ENCODE measurements around the gene RNF157.

RNF157 gene

GRCh38 chr17:76275382-76276068, 35.2 kb upstream of the RNF157 start:
- Histone ChIP-seq H3K27me3 (ENCODE audit: insufficient read depth, low read length) (no peaks in the 10 kb centered on the region), H2AFZ (ENCODE audit: low read length, unreplicated experiment) (no peak overlapping the region), H3K36me3 (ENCODE audit: insufficient read depth, low read length) (no peaks in the 10 kb centered on the region), H3K4me1 (ENCODE audit: control insufficient read depth, insufficient read depth, low read length, unreplicated experiment) (no peaks in the 10 kb centered on the region), H3K27ac (ENCODE audit: low read depth, low read length) (no peak overlapping the region), H3K4me3 (ENCODE audit: low read depth, low read length) (no peak overlapping the region), H3K79me2 (ENCODE audit: control insufficient read depth, insufficient read depth, low read length, unreplicated experiment) (no peaks in the 10 kb centered on the region)

GRCh38 chr17:76274112-76274956, 34.0 kb upstream of the RNF157 start:
- H3K27ac ChIP-seq (ENCODE audit: low read depth, low read length) = no peak overlapping the region
- no peak overlapping the region for H3K4me3 ChIP-seq (ENCODE audit: low read depth, low read length)
- no peaks in the 10 kb centered on the region for H3K27me3 ChIP-seq (ENCODE audit: insufficient read depth, low read length)
- peaks cover 4% of the 10 kb centered on the region for H3K79me2 ChIP-seq (ENCODE audit: control insufficient read depth, insufficient read depth, low read length, unreplicated experiment)
- no peak overlapping the region for H2AFZ ChIP-seq (ENCODE audit: low read length, unreplicated experiment)
- H3K36me3 ChIP-seq (ENCODE audit: insufficient read depth, low read length) = no peaks in the 10 kb centered on the region
- no peaks in the 10 kb centered on the region for H3K4me1 ChIP-seq (ENCODE audit: control insufficient read depth, insufficient read depth, low read length, unreplicated experiment)

- Histone ChIP-seq H3K4me3 (ENCODE audit: low read depth, low read length) (no peak overlapping the region), H3K4me1 (ENCODE audit: control insufficient read depth, insufficient read depth, low read length, unreplicated experiment) (peaks cover 6% of the 10 kb centered on the region), H2AFZ (ENCODE audit: low read length, unreplicated experiment) (no peak overlapping the region), H3K27ac (ENCODE audit: low read depth, low read length) (no peak overlapping the region), H3K36me3 (ENCODE audit: insufficient read depth, low read length) (no peaks in the 10 kb centered on the region), H3K27me3 (ENCODE audit: insufficient read depth, low read length) (no peaks in the 10 kb centered on the region), H3K79me2 (ENCODE audit: control insufficient read depth, insufficient read depth, low read length, unreplicated experiment) (peaks cover 10% of the 10 kb centered on the region)
Observed at GRCh38 chr17:76273445-76274111, 33.3 kb upstream of the RNF157 start.

- no peak overlapping the region for H3K4me3 ChIP-seq (ENCODE audit: low read depth, low read length)
- H3K79me2 ChIP-seq (ENCODE audit: control insufficient read depth, insufficient read depth, low read length, unreplicated experiment) = peaks cover 18% of the 10 kb centered on the region
- peaks cover 14% of the 10 kb centered on the region for H3K4me1 ChIP-seq (ENCODE audit: control insufficient read depth, insufficient read depth, low read length, unreplicated experiment)
- no peaks in the 10 kb centered on the region for H3K27me3 ChIP-seq (ENCODE audit: insufficient read depth, low read length)
- no peaks in the 10 kb centered on the region for H3K36me3 ChIP-seq (ENCODE audit: insufficient read depth, low read length)
- H3K27ac ChIP-seq (ENCODE audit: low read depth, low read length) = no peak overlapping the region
- no peak overlapping the region for H2AFZ ChIP-seq (ENCODE audit: low read length, unreplicated experiment)
Observed at GRCh38 chr17:76272541-76273444, 32.5 kb upstream of the RNF157 start.

- Histone ChIP-seq H2AFZ (ENCODE audit: low read length, unreplicated experiment) (no peak overlapping the region), H3K27ac (ENCODE audit: low read depth, low read length) (no peak overlapping the region), H3K27me3 (ENCODE audit: insufficient read depth, low read length) (no peaks in the 10 kb centered on the region), H3K36me3 (ENCODE audit: insufficient read depth, low read length) (no peaks in the 10 kb centered on the region), H3K4me3 (ENCODE audit: low read depth, low read length) (no peak overlapping the region), H3K4me1 (ENCODE audit: control insufficient read depth, insufficient read depth, low read length, unreplicated experiment) (peaks cover 20% of the 10 kb centered on the region), H3K79me2 (ENCODE audit: control insufficient read depth, insufficient read depth, low read length, unreplicated experiment) (peaks cover 26% of the 10 kb centered on the region)
Observed at GRCh38 chr17:76271669-76272540, 31.6 kb upstream of the RNF157 start.

GRCh38 chr17:76270770-76271668, 30.7 kb upstream of the RNF157 start:
- Histone ChIP-seq H3K79me2 (ENCODE audit: control insufficient read depth, insufficient read depth, low read length, unreplicated experiment) (peaks cover 35% of the 10 kb centered on the region), H3K4me3 (ENCODE audit: low read depth, low read length) (no peak overlapping the region), H3K27ac (ENCODE audit: low read depth, low read length) (no peak overlapping the region), H3K27me3 (ENCODE audit: insufficient read depth, low read length) (no peaks in the 10 kb centered on the region), H2AFZ (ENCODE audit: low read length, unreplicated experiment) (no peak overlapping the region), H3K4me1 (ENCODE audit: control insufficient read depth, insufficient read depth, low read length, unreplicated experiment) (peaks cover 24% of the 10 kb centered on the region), H3K36me3 (ENCODE audit: insufficient read depth, low read length) (no peaks in the 10 kb centered on the region)

GRCh38 chr17:76270127-76270592, 29.9 kb upstream of the RNF157 start:
- Histone ChIP-seq H3K27me3 (ENCODE audit: insufficient read depth, low read length) (no peaks in the 10 kb centered on the region), H3K4me1 (ENCODE audit: control insufficient read depth, insufficient read depth, low read length, unreplicated experiment) (peaks cover 24% of the 10 kb centered on the region), H3K27ac (ENCODE audit: low read depth, low read length) (no peak overlapping the region), H3K36me3 (ENCODE audit: insufficient read depth, low read length) (no peaks in the 10 kb centered on the region), H3K4me3 (ENCODE audit: low read depth, low read length) (no peak overlapping the region), H3K79me2 (ENCODE audit: control insufficient read depth, insufficient read depth, low read length, unreplicated experiment) (peaks cover 43% of the 10 kb centered on the region), H2AFZ (ENCODE audit: low read length, unreplicated experiment) (no peak overlapping the region)

- H2AFZ ChIP-seq (ENCODE audit: low read length, unreplicated experiment) = no peak overlapping the region
- peaks cover 27% of the 10 kb centered on the region for H3K4me1 ChIP-seq (ENCODE audit: control insufficient read depth, insufficient read depth, low read length, unreplicated experiment)
- no peaks in the 10 kb centered on the region for H3K27me3 ChIP-seq (ENCODE audit: insufficient read depth, low read length)
- H3K36me3 ChIP-seq (ENCODE audit: insufficient read depth, low read length) = no peaks in the 10 kb centered on the region
- peaks cover 43% of the 10 kb centered on the region for H3K79me2 ChIP-seq (ENCODE audit: control insufficient read depth, insufficient read depth, low read length, unreplicated experiment)
- no peak overlapping the region for H3K4me3 ChIP-seq (ENCODE audit: low read depth, low read length)
- H3K27ac ChIP-seq (ENCODE audit: low read depth, low read length) = no peak overlapping the region; the same call in 1 of the 2 replicates
Observed at GRCh38 chr17:76268991-76269981, 29.0 kb upstream of the RNF157 start.
